A375 (cell line): ENCODE data around the gene VMP1. TPM values are rescaled to one million over a fixed set of nuclear protein-coding genes. Genes with fewer than 3 reads are reported as not detected.

Source experiments
- small RNA-seq: library from RNA; depleted of rRNA; stranded (forward); fragments of <200 nt; gene quantifications from one replicate; pipeline ENCODE3, GENCODE V24; 2014
- total RNA-seq: library from RNA; depleted of rRNA; stranded (reverse); fragments of >200 nt; shearing (Covaris generic); gene quantifications from 2 replicates; pipeline ENCODE4 v1.2.3, GENCODE V29; 2014; rRNA removed

Gene VMP1
- 150 and 183 TPM in 2 replicates for total RNA-seq

DNA sequence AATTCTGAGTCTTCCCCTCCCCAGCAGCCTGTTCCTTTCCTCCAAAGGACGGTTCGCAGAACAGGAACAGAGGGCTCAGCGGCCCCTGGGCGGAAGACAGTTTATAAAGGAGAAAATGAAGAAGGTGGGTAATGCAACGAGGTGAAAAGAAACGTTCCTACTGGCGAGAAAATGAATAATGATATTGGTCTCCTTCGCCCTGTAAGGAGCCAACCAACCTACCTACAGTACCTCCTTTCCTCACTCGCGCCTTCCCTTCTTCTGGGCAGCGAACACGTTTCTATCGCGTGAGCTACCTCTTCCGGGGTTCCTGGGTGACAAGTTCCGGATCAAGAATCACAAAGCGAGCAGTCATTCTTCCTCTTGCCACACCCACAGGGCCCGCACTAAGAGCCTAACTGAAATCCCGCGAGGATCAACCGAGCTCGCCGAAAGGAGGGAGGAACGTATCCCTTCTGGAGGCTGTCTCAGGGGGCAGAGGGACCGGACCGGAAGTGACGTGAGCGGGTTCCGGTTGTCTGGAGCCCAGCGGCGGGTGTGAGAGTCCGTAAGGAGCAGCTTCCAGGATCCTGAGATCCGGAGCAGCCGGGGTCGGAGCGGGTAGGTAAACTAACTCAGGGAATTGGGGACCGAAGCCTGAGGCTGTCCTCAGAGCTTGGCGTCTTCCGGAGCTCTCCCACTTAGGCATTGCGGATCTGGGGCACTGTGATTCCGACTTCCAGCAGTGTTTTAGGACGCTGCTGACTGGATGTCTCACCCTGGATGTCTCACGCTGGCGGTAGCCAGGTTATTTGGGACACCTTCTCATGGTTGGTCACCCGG is at the start of gene VMP1, which contains the start of gene PTRH2:
Gene VMP1, plus strand, starts transcription at position 506 of the 822 bp plus-strand sequence. CDS start 23,793 bp downstream, outside the sequence.
Gene PTRH2, minus strand, starts transcription at position 282 of the 822 bp plus-strand sequence. CDS start 9,452 bp downstream, outside the sequence.

Small RNA genes within 50 kb of the gene (small RNA-seq; reads per million reads assigned to genes)
- not detected for gene AC040904.1
- not detected for gene RNU6-450P

Other genes starting within 250 kb of the VMP1 start
- 48.4 and 50.0 TPM in 2 replicates for gene DHX40, start 142.0 kb upstream of the VMP1 start, total RNA-seq
- gene CLTC, start 87.8 kb upstream of the VMP1 start, total RNA-seq, result 128 and 151 TPM in 2 replicates
- gene PTRH2, start 224 bp upstream of the VMP1 start, total RNA-seq, result 73.0 and 77.1 TPM in 2 replicates
- 2.9 and 4.0 TPM in 2 replicates for gene TUBD1, start 185.3 kb downstream of the VMP1 start, total RNA-seq
- 23.0 and 25.6 TPM in 2 replicates for gene RPS6KB1, start 185.5 kb downstream of the VMP1 start, total RNA-seq